Stomach (tissue), 4 donors: ENCODE data around the gene DMRTB1.

Source experiments
- CTCF ChIP-seq, 7 experiments: fragments of 450-650 bp in 4 of 7; fragments of 200-600 bp in 3 of 7; sonication (generic) in 3 of 7; IDR thresholded peaks; one replicate each; pipeline ENCODE4 v1.5.1; 2016 to 2019; ENCODE audit warnings: antibody characterized with exemption in 7 of 7, control low read depth in 2 of 7, mild to moderate bottlenecking in 1 of 7
- POLR2A ChIP-seq, 4 donors: fragments of 450-650 bp; IDR thresholded peaks; one replicate each; pipeline ENCODE4 v1.6.1; 2016; ENCODE audit warnings: antibody characterized with exemption in 4 of 4, control low read depth in 2 of 4, mild to moderate bottlenecking in 1 of 4, moderate library complexity in 1 of 4
- POLR2AphosphoS5 ChIP-seq, 3 donors: sonication (generic); formaldehyde crosslinking; IDR thresholded peaks; one replicate each; pipeline ENCODE4 v1.6.1; 2016; ENCODE audit warnings: antibody characterized with exemption in 3 of 3

GRCh38 chr1:53495633-53496345, 36.6 kb downstream of the DMRTB1 start:
- TF ChIP-seq CTCF (IDR thresholded peaks at IDR 0.05) (no peak), POLR2A (IDR thresholded peaks at IDR 0.05) (no peak), POLR2AphosphoS5 (IDR thresholded peaks at IDR 0.05) (no peak)
